KMS-11 (cell line): ENCODE results near the gene KIAA1755.

Source experiments
- H2AFZ ChIP-seq: fragments of 200-600 bp; sonication (generic); 2 replicates; pipeline ENCODE4 v1.6.1; 2016; ENCODE audit warnings: antibody characterized with exemption, mixed run types, low read depth
- H3K27ac ChIP-seq: fragments of 200-600 bp; sonication (generic); 2 replicates; pipeline ENCODE4 v1.6.1; 2016; ENCODE audit warnings: mild to moderate bottlenecking, mixed run types
- H3K27me3 ChIP-seq: fragments of 200-600 bp; sonication (generic); 2 replicates; pipeline ENCODE4 v1.6.1; 2017; ENCODE audit warnings: mild to moderate bottlenecking, low read depth, mixed run types, moderate library complexity; ENCODE audit not compliant: insufficient read depth
- H3K36me3 ChIP-seq: fragments of 200-600 bp; sonication (generic); 2 replicates; pipeline ENCODE4 v1.6.1; 2017; ENCODE audit warnings: mild to moderate bottlenecking, mixed run types; ENCODE audit not compliant: insufficient read depth
- H3K4me1 ChIP-seq: fragments of 200-600 bp; sonication (generic); 2 replicates; pipeline ENCODE4 v1.6.1; 2016; ENCODE audit warnings: mild to moderate bottlenecking, low read depth, mixed run types; ENCODE audit not compliant: poor library complexity, severe bottlenecking
- H3K4me2 ChIP-seq: fragments of 200-600 bp; sonication (generic); 2 replicates; pipeline ENCODE4 v1.7.0; 2016; ENCODE audit warnings: mild to moderate bottlenecking, mixed run types
- H3K4me3 ChIP-seq: fragments of 200-600 bp; sonication (generic); IDR thresholded peaks from 2 replicates; pipeline ENCODE4 v1.6.1; 2017; ENCODE audit warnings: low read depth, low read length, mixed read lengths; ENCODE audit not compliant: insufficient read depth
- H3K79me2 ChIP-seq: fragments of 200-600 bp; sonication (generic); 2 replicates; pipeline ENCODE4 v1.6.1; 2016; ENCODE audit warnings: low read depth, mixed run types; ENCODE audit not compliant: insufficient read depth
- H3K9ac ChIP-seq: fragments of 200-600 bp; sonication (generic); 2 replicates; pipeline ENCODE4 v1.6.1; 2016; ENCODE audit warnings: mild to moderate bottlenecking, mixed run types
- H4K20me1 ChIP-seq: fragments of 200-600 bp; sonication (generic); 2 replicates; pipeline ENCODE4 v1.6.1; 2016; ENCODE audit warnings: mild to moderate bottlenecking, mixed run types; ENCODE audit not compliant: insufficient read depth
- CTCF ChIP-seq: fragments of 200-600 bp; sonication (generic); conservative IDR thresholded peaks from 2 replicates; pipeline ENCODE4 v1.6.1; 2017; ENCODE audit warnings: low read depth, mild to moderate bottlenecking, antibody characterized with exemption, low read length, moderate library complexity, mixed read lengths

KIAA1755 gene

GRCh38 chr20:38161412-38161774 is 99.1 kb downstream of the KIAA1755 start:
- no peak overlapping the region for H3K4me3 ChIP-seq
- H3K27me3 ChIP-seq: no peaks in the 10 kb centered on the region
- no peaks in the 10 kb centered on the region for H3K36me3 ChIP-seq
- TF ChIP-seq CTCF: no peak
- no peak overlapping the region for H2AFZ ChIP-seq
- no peak overlapping the region for H3K27ac ChIP-seq
- H3K9ac ChIP-seq: no peak overlapping the region
- H3K4me1 ChIP-seq: no peaks in the 10 kb centered on the region
- no peaks in the 10 kb centered on the region for H4K20me1 ChIP-seq
- H3K4me2 ChIP-seq: no peak overlapping the region
- H3K79me2 ChIP-seq: no peaks in the 10 kb centered on the region
